HEK293 (cell line): ENCODE measurements around the gene ATRAID.

ENCODE experiments used
- BCL11B ChIP-seq: fragments of 450-650 bp; formaldehyde crosslinking; IDR thresholded peaks from 2 replicates; pipeline ENCODE4 v1.5.1; 2016; ENCODE audit warnings: low read depth, missing biosample characterization, missing genetic modification characterization
- ELK4 ChIP-seq: IDR thresholded peaks from 2 replicates; pipeline ENCODE4 v1.6.1; 2011; ENCODE audit warnings: mild to moderate bottlenecking, low read depth, low read length, borderline replicate concordance
- HIC1 ChIP-seq: fragments of 450-650 bp; formaldehyde crosslinking; IDR thresholded peaks from 2 replicates; pipeline ENCODE4 v1.5.1; 2016; ENCODE audit warnings: missing biosample characterization, missing genetic modification characterization
- HOXA7 ChIP-seq: sonication (generic); formaldehyde crosslinking; IDR thresholded peaks from 2 replicates; pipeline ENCODE4 v1.8.1; 2022; ENCODE audit warnings: missing genetic modification reagents, borderline replicate concordance
- IKZF3 ChIP-seq: fragments of 450-650 bp; IDR thresholded peaks from 2 replicates; pipeline ENCODE4 v1.5.0; 2018; ENCODE audit warnings: missing biosample characterization, mild to moderate bottlenecking, missing genetic modification characterization, moderate library complexity
- RBAK ChIP-seq: fragments of 450-650 bp; formaldehyde crosslinking; IDR thresholded peaks from 2 replicates; pipeline ENCODE4 v1.5.1; 2016; ENCODE audit warnings: missing biosample characterization, missing genetic modification characterization
- SALL2 ChIP-seq: fragments of 450-650 bp; formaldehyde crosslinking; IDR thresholded peaks from 2 replicates; pipeline ENCODE4 v1.5.0; 2017; ENCODE audit warnings: missing biosample characterization, mild to moderate bottlenecking, missing genetic modification characterization, borderline replicate concordance
- SP3 ChIP-seq: fragments of 450-650 bp; formaldehyde crosslinking; IDR thresholded peaks from 2 replicates; pipeline ENCODE4 v1.5.1; 2016; ENCODE audit warnings: missing biosample characterization, missing genetic modification characterization
- SP7 ChIP-seq: fragments of 450-650 bp; formaldehyde crosslinking; IDR thresholded peaks from 2 replicates; pipeline ENCODE4 v1.5.1; 2016; ENCODE audit warnings: missing biosample characterization, missing genetic modification characterization
- TSHZ1 ChIP-seq: fragments of 450-650 bp; formaldehyde crosslinking; IDR thresholded peaks from 2 replicates; pipeline ENCODE4 v1.5.1; 2016; ENCODE audit warnings: missing biosample characterization, missing genetic modification characterization, borderline replicate concordance
- ZBTB21 ChIP-seq: fragments of 450-650 bp; formaldehyde crosslinking; IDR thresholded peaks from 2 replicates; pipeline ENCODE4 v1.5.1; 2017; ENCODE audit warnings: missing biosample characterization, missing genetic modification characterization
- ZBTB26 ChIP-seq: fragments of 450-650 bp; formaldehyde crosslinking; optimal IDR thresholded peaks from 2 replicates; pipeline ENCODE3; 2016; ENCODE audit warnings: missing biosample characterization, mild to moderate bottlenecking, missing genetic modification characterization
- ZIC2 ChIP-seq: fragments of 450-650 bp; formaldehyde crosslinking; IDR thresholded peaks from 2 replicates; pipeline ENCODE4 v1.5.1; 2016; ENCODE audit warnings: missing biosample characterization, missing genetic modification characterization
- ZNF19 ChIP-seq: fragments of 450-650 bp; formaldehyde crosslinking; IDR thresholded peaks from 2 replicates; pipeline ENCODE4; 2016; ENCODE audit warnings: missing biosample characterization, missing genetic modification characterization, low read depth
- ZNF202 ChIP-seq: fragments of 450-650 bp; formaldehyde crosslinking; IDR thresholded peaks from 2 replicates; pipeline ENCODE4 v1.5.1; 2016; ENCODE audit warnings: missing biosample characterization, missing genetic modification characterization, borderline replicate concordance
- ZNF211 ChIP-seq: fragments of 450-650 bp; formaldehyde crosslinking; IDR thresholded peaks from 2 replicates; pipeline ENCODE4 v1.5.1; 2016; ENCODE audit warnings: low read depth, missing biosample characterization, missing genetic modification characterization
- ZNF280C ChIP-seq: fragments of 450-650 bp; formaldehyde crosslinking; IDR thresholded peaks from 2 replicates; pipeline ENCODE4 v1.5.1; 2016; ENCODE audit warnings: missing biosample characterization, missing genetic modification characterization
- ZNF341 ChIP-seq: fragments of 450-650 bp; formaldehyde crosslinking; IDR thresholded peaks from 2 replicates; pipeline ENCODE4; 2016; ENCODE audit warnings: low read depth, missing biosample characterization, missing genetic modification characterization
- ZNF433 ChIP-seq: fragments of 450-650 bp; formaldehyde crosslinking; IDR thresholded peaks from 2 replicates; pipeline ENCODE4 v1.5.1; 2016; ENCODE audit warnings: missing biosample characterization, missing genetic modification characterization, low read depth
- ZNF501 ChIP-seq: fragments of 450-650 bp; formaldehyde crosslinking; IDR thresholded peaks from 2 replicates; pipeline ENCODE4 v1.5.1; 2016; ENCODE audit warnings: missing biosample characterization, missing genetic modification characterization
- ZNF555 ChIP-seq: fragments of 450-650 bp; formaldehyde crosslinking; conservative IDR thresholded peaks from 2 replicates; pipeline ENCODE4 v1.5.1; 2017; ENCODE audit warnings: missing biosample characterization, mild to moderate bottlenecking, missing genetic modification characterization, inconsistent platforms
- ZNF571 ChIP-seq: fragments of 450-650 bp; formaldehyde crosslinking; IDR thresholded peaks from 2 replicates; pipeline ENCODE4 v1.5.0; 2017; ENCODE audit warnings: missing biosample characterization, missing genetic modification characterization
- ZNF600 ChIP-seq: fragments of 450-650 bp; formaldehyde crosslinking; IDR thresholded peaks from 2 replicates; pipeline ENCODE4 v1.5.1; 2016; ENCODE audit warnings: missing biosample characterization, missing genetic modification characterization
- ZNF626 ChIP-seq: fragments of 450-650 bp; sonication (Bioruptor Pico); formaldehyde crosslinking; IDR thresholded peaks from 2 replicates; pipeline ENCODE4 v1.5.1; 2018; ENCODE audit warnings: missing biosample characterization, missing genetic modification characterization, inconsistent platforms
- ZNF654 ChIP-seq: fragments of 450-650 bp; formaldehyde crosslinking; IDR thresholded peaks from 2 replicates; pipeline ENCODE4 v1.5.1; 2016; ENCODE audit warnings: low read depth, missing biosample characterization, missing genetic modification characterization
- ZNF76 ChIP-seq: fragments of 450-650 bp; formaldehyde crosslinking; IDR thresholded peaks from 2 replicates; pipeline ENCODE4; 2016; ENCODE audit warnings: low read depth, missing biosample characterization, missing genetic modification characterization, borderline replicate concordance
- ZNF792 ChIP-seq: fragments of 450-650 bp; formaldehyde crosslinking; IDR thresholded peaks from 2 replicates; pipeline ENCODE4 v1.5.1; 2016; ENCODE audit warnings: missing biosample characterization, missing genetic modification characterization
- ZNF830 ChIP-seq: fragments of 450-650 bp; IDR thresholded peaks from 2 replicates; pipeline ENCODE4 v1.5.0; 2018; ENCODE audit warnings: missing biosample characterization, missing genetic modification characterization, low read depth, mild to moderate bottlenecking, moderate library complexity
- ZSCAN16 ChIP-seq: fragments of 450-650 bp; formaldehyde crosslinking; IDR thresholded peaks from 2 replicates; pipeline ENCODE4 v1.5.1; 2016; ENCODE audit warnings: missing biosample characterization, missing genetic modification characterization

Gene ATRAID

GRCh38 chr2:27263287-27264252 is 51.7 kb downstream of the ATRAID start (continued):
- TF ChIP-seq ZNF19 (tag by site-specific recombination) = no peak
- no peak for TF ChIP-seq HIC1 (tag by site-specific recombination)
- no peak for TF ChIP-seq ZNF280C (tag by site-specific recombination)
- no peak for TF ChIP-seq ZSCAN16 (tag by site-specific recombination)
- TF ChIP-seq ELK4 = no peak
- no peak for TF ChIP-seq ZNF600 (tag by site-specific recombination)
- TF ChIP-seq HOXA7 (CRISPR knock-in tag) = no peak
- TF ChIP-seq RBAK (tag by site-specific recombination) = no peak
- no peak for TF ChIP-seq ZNF501
- no peak; the same call in 1 of the 2 replicates for TF ChIP-seq SP3 (tag by site-specific recombination)
- TF ChIP-seq ZNF202 (tag by site-specific recombination) = no peak
- TF ChIP-seq BCL11B (tag by site-specific recombination) = no peak
- no peak for TF ChIP-seq ZNF76 (tag by site-specific recombination)
- no peak for TF ChIP-seq ZNF626 (tag by site-specific recombination)
- no peak for TF ChIP-seq SP7 (tag by site-specific recombination)
- no peak for TF ChIP-seq ZNF571
- TF ChIP-seq IKZF3 = no peak
- TF ChIP-seq ZNF433 (tag by site-specific recombination) = no peak
- TF ChIP-seq ZNF654 (tag by site-specific recombination) = no peak
- TF ChIP-seq TSHZ1 = no peak
- TF ChIP-seq ZNF792 = no peak
- no peak for TF ChIP-seq ZNF211 (tag by site-specific recombination)
- no peak for TF ChIP-seq ZNF555 (tag by site-specific recombination)
- no peak for TF ChIP-seq ZBTB21 (tag by site-specific recombination)
- no peak for TF ChIP-seq ZIC2 (tag by site-specific recombination)
- TF ChIP-seq SALL2 = no peak
- TF ChIP-seq ZNF830 (tag by site-specific recombination) = no peak
- no peak for TF ChIP-seq ZBTB26 (tag by site-specific recombination)
- no peak for TF ChIP-seq ZNF341
